GM18909 (cell line): ENCODE measurements around the gene SRPX2.
"Not testable (repeated sequence)": the region's sequence is repeated elsewhere in the genome, so short reads cannot be mapped to it uniquely, and the experiment has no call there.

Experiments used
- ATAC-seq: cut with Tn5 transposase; IDR thresholded peaks from one replicate; pipeline ENCODE4 v1.9.1; 2021; ENCODE audit warnings: mild to moderate bottlenecking; ENCODE audit not compliant: unreplicated experiment, poor library complexity

SRPX2 gene

DNA sequence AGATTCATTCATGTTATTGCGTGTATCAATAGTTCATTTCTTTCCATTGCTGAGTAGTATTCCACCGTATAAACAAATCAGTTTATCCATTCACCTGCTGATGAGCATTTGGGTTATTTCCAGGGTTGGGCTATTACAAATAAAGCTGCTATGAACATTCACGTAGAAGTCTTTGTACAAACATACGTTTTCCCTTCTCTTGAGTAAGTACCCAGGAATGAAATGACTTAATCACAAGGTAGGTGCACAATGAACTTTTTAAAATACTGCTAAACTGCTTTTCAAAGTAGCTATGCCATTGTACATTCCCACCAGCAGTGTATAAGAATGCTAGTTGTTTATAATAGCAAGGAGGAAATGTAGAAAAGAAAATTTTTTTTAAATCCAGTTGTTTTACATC lies 52.0 kb downstream of the SRPX2 start:
- no peak for ATAC-seq

DNA sequence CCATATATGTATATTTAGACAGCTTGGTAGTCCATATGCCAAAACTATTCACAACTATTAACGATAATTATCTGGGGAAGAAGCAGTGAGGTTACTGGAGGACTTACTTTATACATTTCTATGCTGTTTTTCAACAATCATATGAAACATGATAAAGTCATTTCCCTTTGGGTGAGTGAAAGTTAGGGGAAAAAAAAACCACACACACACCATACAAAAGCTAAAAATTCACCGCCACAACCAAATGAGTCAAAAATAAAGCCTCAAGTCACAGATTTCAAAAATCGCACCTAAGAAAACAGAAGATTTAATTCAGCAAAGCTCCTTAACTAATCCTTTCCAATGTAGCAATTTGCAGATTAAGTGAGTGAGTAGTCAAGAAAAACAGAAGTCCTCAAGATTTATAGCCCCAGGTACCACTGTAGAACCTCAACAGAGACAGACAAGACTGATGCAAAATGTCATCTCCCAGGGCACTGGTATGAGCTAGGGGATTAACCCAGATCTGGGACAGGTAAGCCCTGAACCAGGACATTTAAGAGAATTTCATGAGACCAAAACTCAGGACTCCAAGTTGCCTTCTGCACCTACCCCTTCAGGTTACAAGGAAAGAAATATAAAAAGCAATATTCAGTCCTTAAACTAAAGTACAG lies 52.8 kb downstream of the SRPX2 start:
- ATAC-seq, result no peak

DNA sequence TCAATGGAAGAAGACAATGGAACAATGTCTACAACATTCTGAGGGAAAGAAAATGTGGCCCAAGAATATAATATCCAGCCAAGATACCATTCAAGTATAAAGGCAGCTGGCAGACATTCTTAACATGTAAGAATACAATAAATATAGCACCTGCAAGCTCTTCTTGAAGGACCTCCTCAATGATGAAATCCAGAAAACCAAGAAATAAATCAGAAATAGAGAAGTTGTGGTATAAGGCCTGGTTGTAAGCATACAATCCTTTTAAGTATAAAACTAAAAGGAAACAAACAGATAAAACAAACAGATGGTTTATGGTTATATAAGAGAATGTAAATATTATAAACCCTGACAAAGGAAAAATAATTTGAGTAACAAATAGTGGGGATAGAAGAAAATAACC lies 54.6 kb downstream of the SRPX2 start:
- no peak for ATAC-seq

DNA sequence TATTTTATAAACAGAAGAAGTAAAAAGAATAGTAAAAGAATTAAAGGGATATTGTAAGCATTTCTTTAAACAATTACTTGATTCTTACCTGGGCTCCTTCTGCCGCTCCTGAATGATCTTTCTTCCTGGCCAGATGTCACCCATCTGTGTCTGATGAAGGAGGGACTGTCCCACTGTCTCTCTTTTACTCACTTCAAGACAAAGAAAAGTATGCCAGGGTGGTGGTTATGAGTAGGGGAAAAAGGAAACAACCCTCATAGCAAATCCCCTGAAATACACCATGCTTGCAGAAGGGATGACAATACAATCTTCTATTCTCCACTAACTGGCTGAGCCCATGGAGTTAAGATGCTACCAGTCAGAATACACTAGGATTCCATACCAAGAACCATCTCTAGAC lies 56.8 kb downstream of the SRPX2 start:
- no peak for ATAC-seq

DNA sequence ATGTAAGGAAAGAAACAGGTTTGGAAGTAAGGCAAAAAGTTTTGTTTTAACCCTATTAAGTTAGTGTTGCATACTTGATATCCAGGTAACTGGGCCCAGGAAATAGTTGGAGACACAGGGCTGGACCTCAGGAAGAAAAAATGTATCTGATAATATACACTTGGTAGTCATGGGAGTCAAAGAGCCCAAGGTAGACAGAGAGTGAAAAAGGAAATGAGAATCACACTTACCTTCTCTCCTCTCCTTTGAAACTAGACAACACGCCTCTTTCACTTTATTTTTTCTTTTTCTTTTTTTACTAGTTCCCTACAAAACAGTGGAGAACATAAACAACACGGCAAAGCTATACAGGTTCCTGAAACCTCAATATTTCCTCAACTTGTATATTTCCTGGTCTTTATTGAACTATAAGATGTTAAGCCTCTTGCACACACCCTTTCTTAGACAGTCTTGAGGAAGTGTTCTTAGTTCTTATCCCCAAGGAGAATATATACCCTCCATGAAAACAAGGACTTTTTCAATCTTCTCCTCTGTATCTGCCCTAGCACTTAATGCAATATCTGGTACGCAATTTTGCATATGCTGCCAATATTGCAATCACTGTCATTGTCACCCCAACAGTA lies 60.7 kb downstream of the SRPX2 start:
- no peak for ATAC-seq

DNA sequence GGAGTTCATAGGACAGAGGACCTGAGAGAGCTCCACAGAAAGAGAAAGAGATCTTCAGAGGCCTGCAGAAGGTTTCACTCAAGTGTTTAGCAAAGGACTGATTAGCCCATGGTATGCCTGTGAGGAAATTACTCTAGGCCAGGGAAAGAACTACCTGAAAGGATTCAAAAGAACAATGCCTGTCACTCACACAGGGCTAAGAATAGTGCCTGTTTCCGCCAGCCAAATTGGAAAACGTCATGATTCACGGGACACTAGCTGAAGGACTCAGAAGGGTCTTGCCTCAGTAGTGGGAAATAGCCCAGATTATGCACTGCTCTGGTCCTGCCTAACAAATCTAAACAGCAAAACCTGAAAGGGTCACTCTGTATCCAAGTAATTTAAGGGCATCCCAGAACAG lies 66.8 kb downstream of the SRPX2 start:
- ATAC-seq, result no peak

DNA sequence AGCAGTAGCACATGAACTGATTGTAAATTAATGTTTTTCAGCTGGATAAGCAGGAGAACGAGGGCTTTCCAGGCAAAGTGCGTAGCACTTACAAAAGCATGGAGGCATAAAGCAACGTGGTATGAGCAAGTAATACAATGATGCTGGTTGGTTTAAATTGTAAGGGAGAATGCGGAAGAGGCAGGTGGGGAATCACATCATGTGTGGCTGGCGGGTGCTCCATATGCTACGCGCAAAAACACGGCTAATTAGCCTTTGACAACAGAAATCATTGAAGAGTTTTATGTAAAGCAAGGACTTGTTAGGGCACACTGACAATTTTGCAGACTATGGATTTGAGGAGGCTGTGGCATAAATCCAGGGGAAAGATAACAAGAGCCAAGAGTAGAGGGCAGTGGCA lies 73.4 kb downstream of the SRPX2 start:
- ATAC-seq, result no peak

DNA sequence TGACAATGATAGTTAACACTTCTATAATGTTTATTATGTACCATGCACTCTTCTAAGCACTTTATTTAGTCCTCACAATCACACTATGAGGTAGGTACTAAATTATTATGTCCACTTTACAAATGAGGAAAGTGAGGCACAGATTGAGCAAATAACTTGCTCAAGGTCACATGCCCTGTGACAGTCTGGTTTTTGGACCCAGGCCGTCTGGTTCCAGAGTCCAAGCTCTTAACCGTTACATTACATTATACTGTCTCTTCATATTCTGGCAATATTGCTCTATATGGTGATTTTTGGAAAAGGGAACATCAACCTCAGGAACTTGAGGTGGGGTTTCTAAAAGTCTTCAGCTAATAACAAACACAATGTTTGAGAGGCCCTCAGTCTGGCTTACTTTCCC lies 75.1 kb downstream of the SRPX2 start:
- no peak for ATAC-seq

DNA sequence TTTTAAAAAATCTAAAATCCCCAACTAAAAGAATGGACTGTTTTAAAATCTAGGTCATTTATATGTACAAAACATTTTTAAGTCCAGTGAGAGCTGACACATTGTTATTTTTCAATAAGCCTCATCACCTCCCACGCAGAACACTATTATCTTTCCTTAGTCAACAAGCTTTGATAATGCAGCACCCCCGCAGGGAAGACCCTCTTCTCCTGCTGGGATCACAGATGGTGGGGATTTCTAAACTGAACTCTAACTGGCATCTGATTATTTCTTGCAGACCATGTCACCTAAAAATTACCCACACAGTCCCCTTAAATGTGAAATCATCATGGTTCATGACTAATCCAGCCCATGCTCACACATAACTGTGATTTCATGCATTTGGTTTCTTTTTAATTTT lies 76.3 kb downstream of the SRPX2 start:
- ATAC-seq, result no peak

DNA sequence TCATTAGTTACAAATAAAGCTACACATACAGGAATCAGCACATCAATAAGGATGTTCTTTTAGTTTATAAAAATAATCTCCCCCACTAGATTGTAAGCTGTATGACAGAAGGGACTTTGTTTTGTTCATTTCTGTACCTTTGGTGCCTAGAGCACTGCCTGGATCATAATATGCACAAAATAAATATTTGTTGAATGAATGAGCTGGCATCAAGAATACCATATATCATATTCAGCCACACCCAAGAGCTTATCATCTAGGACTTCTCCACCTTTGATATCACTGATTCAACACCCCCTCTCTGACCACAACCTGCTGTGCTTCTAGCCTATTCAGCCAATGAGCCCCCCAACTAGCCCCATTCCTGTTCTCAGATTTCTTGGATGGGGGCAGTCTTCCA lies 77.3 kb downstream of the SRPX2 start:
- no peak for ATAC-seq

DNA sequence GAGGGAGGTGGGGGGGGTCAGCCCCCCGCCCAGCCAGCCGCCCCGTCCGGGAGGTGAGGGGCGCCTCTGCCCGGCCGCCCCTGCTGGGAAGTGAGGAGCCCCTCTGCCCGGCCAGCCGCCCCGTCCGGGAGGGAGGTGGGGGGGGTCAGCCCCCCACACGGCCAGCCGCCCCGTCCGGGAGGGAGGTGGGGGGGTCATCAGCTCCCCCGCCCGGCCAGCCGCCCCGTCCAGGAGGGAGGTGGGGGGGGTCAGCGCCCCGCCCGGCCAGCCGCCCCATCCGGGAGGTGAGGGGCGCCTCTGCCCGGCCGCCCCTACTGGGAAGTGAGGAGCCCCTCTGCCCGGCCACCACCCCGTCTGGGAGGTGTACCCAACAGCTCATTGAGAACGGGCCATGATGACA lies 80.0 kb downstream of the SRPX2 start:
- not testable (repeated sequence) for ATAC-seq
